Stimulated activated effector memory CD8-positive, alpha-beta T cell treated with anti-CD3 and anti-CD28 coated beads, Interleukin-12 subunit alpha, Interleukin-12 subunit beta, amount 100 ng/mL, for 72 hours (primary cell): Measurements from ENCODE around the gene RHOJ.
A peak's percentile ranks its signal among the peaks of the same experiment; 100 is the strongest.

Source experiments
- ATAC-seq: fragments of 150-1000 bp; cut with Tn5 transposase; 2 replicates; pipeline ENCODE4 v1.10.0; 2021
- DNase-seq, 2 donors: peaks; one replicate each; pipeline ENCODE4 v3.0.0; 2021 to 2022; ENCODE audit warnings: low spot score in 2 of 2
- H3K27ac Mint-ChIP-seq: one replicate; pipeline ENCODE4 v1.8.0; 2022; ENCODE audit warnings: mild to moderate bottlenecking, mixed read lengths
- H3K36me3 Mint-ChIP-seq: one replicate; pipeline ENCODE4 v1.8.0; 2022; ENCODE audit warnings: mild to moderate bottlenecking, mixed read lengths
- H3K4me1 Mint-ChIP-seq: one replicate; pipeline ENCODE4 v1.8.0; 2022; ENCODE audit warnings: mixed read lengths
- H3K4me3 Mint-ChIP-seq: one replicate; pipeline ENCODE4 v1.8.0; 2022; ENCODE audit warnings: mild to moderate bottlenecking, mixed read lengths
- H3K9me3 Mint-ChIP-seq: one replicate; pipeline ENCODE4 v1.8.0; 2022; ENCODE audit warnings: mixed read lengths

Gene RHOJ

GRCh38 chr14:63228217-63228616 lies 24.0 kb downstream of the RHOJ start:
- no peak for ATAC-seq
- no peaks in the 10 kb centered on the region for H3K4me1 Mint-ChIP-seq
- H3K9me3 Mint-ChIP-seq, result no peaks in the 10 kb centered on the region
- no peak overlapping the region for H3K27ac Mint-ChIP-seq
- no peaks in the 10 kb centered on the region for H3K36me3 Mint-ChIP-seq
- DNase-seq, result no peak
- H3K4me3 Mint-ChIP-seq, result no peak overlapping the region

GRCh38 chr14:63229330-63230059 lies 25.3 kb downstream of the RHOJ start:
- no peak overlapping the region for H3K4me3 Mint-ChIP-seq

GRCh38 chr14:63231766-63232165 lies 27.5 kb downstream of the RHOJ start:
- no peaks in the 10 kb centered on the region for H3K9me3 Mint-ChIP-seq
- no peaks in the 10 kb centered on the region for H3K36me3 Mint-ChIP-seq
- DNase-seq (no peak), ATAC-seq (no peak)
- H3K4me1 Mint-ChIP-seq, result no peaks in the 10 kb centered on the region
- H3K4me3 Mint-ChIP-seq, result no peak overlapping the region
- H3K27ac Mint-ChIP-seq, result no peak overlapping the region

More at GRCh38 chr14:63229330-63230059, 25.3 kb downstream of the RHOJ start:
- no peak overlapping the region for H3K27ac Mint-ChIP-seq
- H3K36me3 Mint-ChIP-seq, result no peaks in the 10 kb centered on the region
- DNase-seq (no peak), ATAC-seq (no peak)
- no peaks in the 10 kb centered on the region for H3K9me3 Mint-ChIP-seq
- no peaks in the 10 kb centered on the region for H3K4me1 Mint-ChIP-seq

GRCh38 chr14:63237791-63238190 lies 33.5 kb downstream of the RHOJ start:
- no peak for ATAC-seq
- H3K36me3 Mint-ChIP-seq, result no peaks in the 10 kb centered on the region
- no peak overlapping the region for H3K4me3 Mint-ChIP-seq
- H3K27ac Mint-ChIP-seq, result no peak overlapping the region
- no peaks in the 10 kb centered on the region for H3K9me3 Mint-ChIP-seq
- no peaks in the 10 kb centered on the region for H3K4me1 Mint-ChIP-seq
- DNase-seq, result no peak

GRCh38 chr14:63240221-63240620 lies 36.0 kb downstream of the RHOJ start:
- DNase-seq, result no peak
- Mint-ChIP-seq H3K4me1 (no peaks in the 10 kb centered on the region), H3K4me3 (no peak overlapping the region), H3K36me3 (no peaks in the 10 kb centered on the region), H3K27ac (no peak overlapping the region), H3K9me3 (no peaks in the 10 kb centered on the region)
- ATAC-seq, result no peak

- ATAC-seq, result no peak
Measured at GRCh38 chr14:63241096-63241495, 36.9 kb downstream of the RHOJ start.

GRCh38 chr14:63243646-63244045 lies 39.4 kb downstream of the RHOJ start:
- no peak for DNase-seq
- no peaks in the 10 kb centered on the region for H3K9me3 Mint-ChIP-seq
- no peak for ATAC-seq
- no peaks in the 10 kb centered on the region for H3K36me3 Mint-ChIP-seq
- no peak overlapping the region for H3K4me3 Mint-ChIP-seq
- no peak overlapping the region for H3K27ac Mint-ChIP-seq
- no peaks in the 10 kb centered on the region for H3K4me1 Mint-ChIP-seq

More at GRCh38 chr14:63241096-63241495, 36.9 kb downstream of the RHOJ start:
- no peak for DNase-seq
- Mint-ChIP-seq H3K4me3 (no peak overlapping the region), H3K4me1 (no peaks in the 10 kb centered on the region), H3K36me3 (no peaks in the 10 kb centered on the region), H3K9me3 (no peaks in the 10 kb centered on the region), H3K27ac (no peak overlapping the region)

- DNase-seq (no peak), ATAC-seq (no peak)
- Mint-ChIP-seq H3K9me3 (no peaks in the 10 kb centered on the region), H3K36me3 (no peaks in the 10 kb centered on the region), H3K4me3 (no peak overlapping the region), H3K4me1 (no peaks in the 10 kb centered on the region), H3K27ac (no peak overlapping the region)
Measured at GRCh38 chr14:63245893-63246292, 41.6 kb downstream of the RHOJ start.

GRCh38 chr14:63248211-63248610 lies 44.0 kb downstream of the RHOJ start:
- no peak overlapping the region for H3K4me3 Mint-ChIP-seq
- no peak for ATAC-seq
- H3K36me3 Mint-ChIP-seq, result no peaks in the 10 kb centered on the region

GRCh38 chr14:63249092-63249491 lies 44.8 kb downstream of the RHOJ start:
- Mint-ChIP-seq H3K27ac (no peak overlapping the region), H3K9me3 (no peaks in the 10 kb centered on the region), H3K36me3 (no peaks in the 10 kb centered on the region), H3K4me1 (no peaks in the 10 kb centered on the region), H3K4me3 (no peak overlapping the region)
- no peak for ATAC-seq
- no peak for DNase-seq

More at GRCh38 chr14:63248211-63248610, 44.0 kb downstream of the RHOJ start:
- no peak overlapping the region for H3K27ac Mint-ChIP-seq
- no peaks in the 10 kb centered on the region for H3K4me1 Mint-ChIP-seq
- DNase-seq, result no peak
- H3K9me3 Mint-ChIP-seq, result no peaks in the 10 kb centered on the region

- H3K9me3 Mint-ChIP-seq, result no peaks in the 10 kb centered on the region
- H3K4me1 Mint-ChIP-seq, result no peaks in the 10 kb centered on the region
- H3K36me3 Mint-ChIP-seq, result no peaks in the 10 kb centered on the region
- H3K4me3 Mint-ChIP-seq, result no peak overlapping the region
- no peak overlapping the region for H3K27ac Mint-ChIP-seq
- DNase-seq (no peak), ATAC-seq (no peak)
Measured at GRCh38 chr14:63257299-63257698, 53.1 kb downstream of the RHOJ start.

- DNase-seq (no peak), ATAC-seq (peak; percentile 37)
- Mint-ChIP-seq H3K36me3 (no peaks in the 10 kb centered on the region), H3K27ac (no peak overlapping the region), H3K4me3 (no peak overlapping the region), H3K9me3 (no peaks in the 10 kb centered on the region), H3K4me1 (no peaks in the 10 kb centered on the region)
Measured at GRCh38 chr14:63262446-63262845, 58.2 kb downstream of the RHOJ start.

GRCh38 chr14:63266106-63266505 lies 61.9 kb downstream of the RHOJ start:
- H3K4me1 Mint-ChIP-seq, result no peaks in the 10 kb centered on the region
- no peaks in the 10 kb centered on the region for H3K36me3 Mint-ChIP-seq
- no peak overlapping the region for H3K27ac Mint-ChIP-seq
- no peak for ATAC-seq
- H3K9me3 Mint-ChIP-seq, result no peaks in the 10 kb centered on the region
- H3K4me3 Mint-ChIP-seq, result no peak overlapping the region
- no peak for DNase-seq

- DNase-seq (no peak), ATAC-seq (no peak)
- H3K36me3 Mint-ChIP-seq, result no peaks in the 10 kb centered on the region
- no peak overlapping the region for H3K27ac Mint-ChIP-seq
- no peaks in the 10 kb centered on the region for H3K9me3 Mint-ChIP-seq
- H3K4me1 Mint-ChIP-seq, result no peaks in the 10 kb centered on the region
- no peak overlapping the region for H3K4me3 Mint-ChIP-seq
Measured at GRCh38 chr14:63267171-63267570, 62.9 kb downstream of the RHOJ start.

GRCh38 chr14:63268771-63269170 lies 64.5 kb downstream of the RHOJ start:
- Mint-ChIP-seq H3K27ac (no peak overlapping the region), H3K9me3 (no peaks in the 10 kb centered on the region), H3K36me3 (no peaks in the 10 kb centered on the region), H3K4me3 (no peak overlapping the region), H3K4me1 (no peaks in the 10 kb centered on the region)
- no peak for DNase-seq
- no peak for ATAC-seq

GRCh38 chr14:63269561-63270225 lies 65.5 kb downstream of the RHOJ start:
- Mint-ChIP-seq H3K27ac (no peak overlapping the region), H3K36me3 (no peaks in the 10 kb centered on the region), H3K9me3 (no peaks in the 10 kb centered on the region), H3K4me1 (no peaks in the 10 kb centered on the region), H3K4me3 (no peak overlapping the region)
- ATAC-seq (no peak), DNase-seq (no peak)
